Spleen (tissue), 11 donors: ENCODE results near the gene TTLL8. TPM values are rescaled to one million over a fixed set of nuclear protein-coding genes. Genes with fewer than 3 reads are reported as not detected.

Experiments used
- DNase-seq: peaks from one replicate; pipeline ENCODE4 v3.0.0-alpha.2; 2020
- H3K27ac ChIP-seq, 8 donors: fragments of 200-600 bp; sonication (generic) in 7 of 8; 1 replicate in 4 of 8; 2 replicates in 4 of 8; pipeline versions ENCODE4 v1.5.0 to v1.8.0; 2016 to 2021; ENCODE audit warnings: inconsistent platforms in 4 of 8, mild to moderate bottlenecking in 4 of 8, moderate library complexity in 1 of 8
- H3K27me3 ChIP-seq, 7 donors: fragments of 200-600 bp; sonication (generic) in 6 of 7; replicated peaks in 1 of 7; 1 replicate in 4 of 7; 2 replicates in 3 of 7; pipeline versions ENCODE4 v1.5.0 to v1.8.0; 2016 to 2021; ENCODE audit warnings: inconsistent platforms in 3 of 7, mild to moderate bottlenecking in 1 of 7
- H3K36me3 ChIP-seq, 6 donors: fragments of 200-600 bp; sonication (generic) in 5 of 6; 1 replicate in 4 of 6; 2 replicates in 2 of 6; pipeline versions ENCODE4 v1.5.0 to v1.8.0; 2016 to 2021; ENCODE audit warnings: inconsistent platforms in 2 of 6
- H3K4me1 ChIP-seq, 6 donors: fragments of 200-600 bp; sonication (generic) in 5 of 6; 1 replicate in 3 of 6; 2 replicates in 3 of 6; pipeline versions ENCODE4 v1.5.0 to v1.8.0; 2016 to 2021; ENCODE audit warnings: inconsistent platforms in 3 of 6
- H3K4me3 ChIP-seq, 8 donors: fragments of 200-600 bp; sonication (generic) in 7 of 8; 1 replicate in 4 of 8; 2 replicates in 4 of 8; pipeline versions ENCODE4 v1.5.0 to v1.8.0; 2016 to 2021; ENCODE audit warnings: inconsistent platforms in 4 of 8, mild to moderate bottlenecking in 4 of 8, moderate library complexity in 2 of 8
- H3K9me3 ChIP-seq, 8 donors: fragments of 200-600 bp; sonication (generic) in 7 of 8; 1 replicate in 4 of 8; 2 replicates in 4 of 8; pipeline versions ENCODE4 v1.5.0 to v1.8.0; 2016 to 2021; ENCODE audit warnings: inconsistent platforms in 4 of 8
- CTCF ChIP-seq, 11 experiments: fragments of 200-600 bp in 7 of 11; fragments of 450-650 bp in 4 of 11; sonication (generic) in 4 of 11; IDR thresholded peaks in 8 of 11; conservative IDR thresholded peaks in 3 of 11; 1 replicate in 7 of 11; 2 replicates in 4 of 11; pipeline versions ENCODE4 v1.4.0 to v1.8.0; 2016 to 2021; ENCODE audit warnings: antibody characterized with exemption in 11 of 11, inconsistent platforms in 4 of 11, mild to moderate bottlenecking in 1 of 11
- POLR2A ChIP-seq, 3 donors: fragments of 450-650 bp; IDR thresholded peaks; one replicate each; pipeline ENCODE4 v1.5.1; 2017; ENCODE audit warnings: antibody characterized with exemption in 3 of 3, mild to moderate bottlenecking in 1 of 3
- POLR2AphosphoS5 ChIP-seq, 3 donors: sonication (generic); formaldehyde crosslinking; IDR thresholded peaks; one replicate each; pipeline ENCODE4 v1.5.1; 2017; ENCODE audit warnings: antibody characterized with exemption in 3 of 3
- WGBS, 5 donors: extraction: QIAGEN DNeasy Blood & Tissue Kit in 3 of 5; methylation state at CpG; one replicate each; pipeline versions ENCODE4 v1.1.5 to v1.1.7; 2013 to 2018; 5-methylcytosine and 5-hydroxymethylcytosine counted together
- intact Hi-C: fragments of 100-400 bp; cut with DNase I; formaldehyde crosslinking; loops from one replicate; pipeline ENCODE4 v1.15.0; 2023; ENCODE audit warnings: low total_unique reads
- polyA plus RNA-seq, 3 donors: library from polyadenylated mRNA; stranded (reverse); fragments of 200-250 nt; gene quantifications; one replicate each; pipeline ENCODE4 v1.2.1, GENCODE V29; 2013
- total RNA-seq, 7 donors: library from RNA; depleted of rRNA in 3 of 7; stranded (reverse); fragments of >200 nt in 3 of 7; fragmentation: NEBNext Ultra II Directional in 4 of 7; extraction: Animal tissue kit (Norgen Biotek cat#: 25700) in 4 of 7; gene quantifications; one replicate each; pipeline versions ENCODE4 v1.1.0 to v1.2.1, GENCODE V29; 2016 to 2021
- donor health status: healthy with polysubstance abuse.
- donor health status: DM: no; HTN: no; CAD: no; lungs with moderate emphysema.
- donor health status: DM: no; HTN: no; CAD: no.
- donor health status: Bipolar disorder and iron deficiency.
- donor health status: healthy.
- donor health status: DM: no; HTN: no; CAD: no.
- donor health status: DM: yes; HTN: yes; CAD: no.

The TTLL8 gene
- total and polyA plus RNA-seq, 10 donors, result not detected

GRCh38 chr22:50047346-50047745 is 10.8 kb downstream of the TTLL8 start:
- WGBS, 5 donors, result 87 to 93% (median 91%) methylated on average over 12 to 16 of the region's 16 CpGs
- Histone ChIP-seq H3K27ac (no peak overlapping the region), H3K4me1 (peaks cover 0 to 11% (median 0%) of the 10 kb centered on the region in 6 donors), H3K36me3 (no peaks in the 10 kb centered on the region), H3K4me3 (no peak overlapping the region), H3K9me3 (peaks cover 0 to 7% (median 0%) of the 10 kb centered on the region in 8 donors), H3K27me3 (peaks cover 0 to 68% (median 22%) of the 10 kb centered on the region in 7 donors)
- intact Hi-C loops, result no loop called here
- DNase-seq, result no peak
- TF ChIP-seq CTCF (IDR thresholded peaks at IDR 0.05 in 8 of 11, conservative IDR thresholded peaks at IDR 0.05 in 3 of 11) (no peak), POLR2A (IDR thresholded peaks at IDR 0.05) (no peak), POLR2AphosphoS5 (IDR thresholded peaks at IDR 0.05) (no peak)

GRCh38 chr22:50046481-50047245 is 11.4 kb downstream of the TTLL8 start:
- WGBS, 5 donors, result 85 to 93% (median 86%) methylated on average over 16 to 27 of the region's 27 CpGs
- Histone ChIP-seq H3K36me3 (no peaks in the 10 kb centered on the region), H3K9me3 (no peaks in the 10 kb centered on the region), H3K4me1 (peaks cover 0 to 11% (median 0%) of the 10 kb centered on the region in 6 donors), H3K4me3 (no peak overlapping the region), H3K27ac (no peak overlapping the region), H3K27me3 (peaks cover 0 to 72% (median 22%) of the 10 kb centered on the region in 7 donors)
- intact Hi-C loops, result no loop called here
- no peak for DNase-seq
- TF ChIP-seq POLR2A (IDR thresholded peaks at IDR 0.05) (no peak), CTCF (IDR thresholded peaks at IDR 0.05 in 8 of 11, conservative IDR thresholded peaks at IDR 0.05 in 3 of 11) (no peak), POLR2AphosphoS5 (IDR thresholded peaks at IDR 0.05) (no peak)

GRCh38 chr22:50046019-50046415 is 12.1 kb downstream of the TTLL8 start:
- Histone ChIP-seq H3K4me1 (peaks cover 0 to 11% (median 0%) of the 10 kb centered on the region in 6 donors), H3K27me3 (peaks cover 0 to 72% (median 22%) of the 10 kb centered on the region in 7 donors), H3K36me3 (no peaks in the 10 kb centered on the region), H3K27ac (no peak overlapping the region), H3K9me3 (no peaks in the 10 kb centered on the region), H3K4me3 (no peak overlapping the region)
- intact Hi-C loops, result no loop called here
- no peak for DNase-seq
- 80 to 89% (median 85%) methylated on average over 12 to 19 of the region's 19 CpGs for WGBS, 5 donors
- TF ChIP-seq CTCF (IDR thresholded peaks at IDR 0.05 in 8 of 11, conservative IDR thresholded peaks at IDR 0.05 in 3 of 11), result no peak
- no peak for TF ChIP-seq POLR2A (IDR thresholded peaks at IDR 0.05)
- TF ChIP-seq POLR2AphosphoS5 (IDR thresholded peaks at IDR 0.05), result no peak

GRCh38 chr22:50045211-50046018 is 12.7 kb downstream of the TTLL8 start:
- Histone ChIP-seq H3K4me1 (peaks cover 0 to 11% (median 0%) of the 10 kb centered on the region in 6 donors), H3K9me3 (no peaks in the 10 kb centered on the region), H3K27me3 (peaks cover 0 to 72% (median 22%) of the 10 kb centered on the region in 7 donors), H3K36me3 (no peaks in the 10 kb centered on the region), H3K27ac (no peak overlapping the region), H3K4me3 (no peak overlapping the region)
- DNase-seq, result no peak
- TF ChIP-seq POLR2AphosphoS5 (IDR thresholded peaks at IDR 0.05), result no peak
- TF ChIP-seq POLR2A (IDR thresholded peaks at IDR 0.05), result no peak
- no peak for TF ChIP-seq CTCF (IDR thresholded peaks at IDR 0.05 in 8 of 11, conservative IDR thresholded peaks at IDR 0.05 in 3 of 11)
- 78 to 86% (median 82%) methylated on average over 21 to 35 of the region's 35 CpGs for WGBS, 5 donors
- intact Hi-C loops, result no loop called here
